ENCODE measurements around the gene TPBGL.

TPBGL gene

DNA sequence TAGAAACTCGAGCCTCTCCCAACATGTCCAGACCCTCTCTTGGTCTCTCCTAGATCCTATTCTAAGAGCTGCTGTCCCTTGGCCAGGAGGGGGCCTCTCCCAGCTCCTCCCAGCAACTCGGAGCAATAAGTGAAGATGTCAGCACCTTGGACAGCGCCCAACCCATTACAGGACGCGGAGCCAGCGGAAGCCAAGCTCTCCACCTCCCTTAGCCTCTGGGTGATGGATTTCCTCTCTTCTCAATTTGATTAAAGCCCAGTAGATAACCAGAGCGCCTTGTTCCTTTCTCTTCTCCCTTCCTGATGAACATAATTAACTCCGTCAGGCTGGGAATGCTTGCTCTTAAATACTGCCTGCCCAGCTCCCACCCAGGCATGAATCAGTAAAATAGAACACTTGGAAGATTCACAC is 26.2 kb upstream of the TPBGL start:
- DNase-seq = peak; percentile 75

GRCh38 chr11:75214843-75215242 is 25.7 kb upstream of the TPBGL start:
- no peak for DNase-seq

DNA sequence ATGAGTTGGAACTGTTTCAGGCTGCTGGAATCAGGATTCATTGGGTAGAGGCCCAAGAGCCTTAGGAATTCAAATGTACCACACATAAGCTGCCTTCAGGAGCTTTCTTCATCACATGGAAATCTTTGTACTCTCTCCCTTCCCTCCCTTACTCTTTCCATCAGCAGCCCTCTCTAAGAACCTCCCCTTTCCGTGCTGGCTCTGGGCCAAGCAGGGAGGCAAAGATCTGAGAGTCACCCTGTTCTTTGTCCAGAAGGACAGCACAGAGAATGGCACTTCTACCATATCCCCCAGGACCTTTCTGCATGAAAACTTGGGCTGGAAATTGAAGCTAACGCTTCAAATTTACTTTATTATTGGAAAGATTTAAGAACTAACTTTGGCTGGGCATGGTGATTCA is 20.7 kb upstream of the TPBGL start:
- no peak for DNase-seq

DNA sequence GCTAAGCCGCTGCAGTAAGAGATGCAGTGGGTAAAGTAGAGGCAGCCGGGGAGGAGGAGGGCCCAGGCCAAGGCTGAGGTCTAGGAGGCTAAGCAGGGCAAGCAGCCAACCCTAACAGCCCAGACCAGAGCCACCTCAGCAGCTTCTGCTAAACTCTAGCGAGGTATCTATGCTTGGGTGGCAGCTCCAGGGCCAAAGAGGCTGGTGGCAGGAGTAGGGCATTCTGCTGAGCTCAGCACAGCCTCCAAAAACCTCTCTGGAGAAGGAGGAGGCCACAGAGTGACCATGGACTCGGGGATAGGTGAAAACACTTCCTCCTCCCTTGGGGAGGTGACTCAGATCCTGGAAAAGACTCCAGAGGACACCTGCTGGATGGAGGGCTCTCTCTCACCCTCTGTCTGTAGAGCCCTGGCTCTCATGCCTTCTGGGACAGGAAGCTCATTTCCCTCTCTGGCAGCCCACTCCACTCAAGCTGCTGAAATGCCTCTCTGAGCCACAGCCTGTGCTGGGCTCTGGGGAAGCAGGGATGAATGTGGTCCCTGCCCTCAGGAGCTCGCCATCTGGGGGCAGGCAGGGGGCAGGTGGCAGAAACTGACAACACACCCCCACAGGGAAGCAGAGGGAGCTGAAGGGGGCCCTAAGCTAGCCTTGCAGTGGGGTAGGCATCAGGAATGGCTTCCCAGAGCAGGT is 16.5 kb upstream of the TPBGL start:
- no peak for DNase-seq

GRCh38 chr11:75225794-75226193 is 14.8 kb upstream of the TPBGL start:
- no peak for DNase-seq

DNA sequence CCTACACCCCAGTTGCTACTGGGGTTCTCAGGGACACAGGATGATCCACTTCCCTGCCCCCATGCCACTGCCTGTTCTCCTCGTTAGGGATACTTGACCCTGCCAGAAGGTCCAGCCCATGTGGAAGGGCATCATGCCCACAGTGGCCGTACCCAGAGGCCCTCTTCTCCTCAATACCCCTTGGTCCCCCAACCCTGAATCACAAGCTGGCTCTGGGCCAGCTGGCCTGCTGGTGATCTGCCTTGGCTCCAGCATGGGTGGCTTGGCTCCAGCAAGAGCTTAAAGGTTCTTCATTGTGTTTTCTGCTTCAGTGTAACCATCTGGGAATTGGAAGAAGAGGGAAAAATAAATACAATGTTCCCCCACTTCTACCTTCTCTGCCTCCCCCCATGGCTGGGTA is 11.1 kb upstream of the TPBGL start:
- DNase-seq = no peak

DNA sequence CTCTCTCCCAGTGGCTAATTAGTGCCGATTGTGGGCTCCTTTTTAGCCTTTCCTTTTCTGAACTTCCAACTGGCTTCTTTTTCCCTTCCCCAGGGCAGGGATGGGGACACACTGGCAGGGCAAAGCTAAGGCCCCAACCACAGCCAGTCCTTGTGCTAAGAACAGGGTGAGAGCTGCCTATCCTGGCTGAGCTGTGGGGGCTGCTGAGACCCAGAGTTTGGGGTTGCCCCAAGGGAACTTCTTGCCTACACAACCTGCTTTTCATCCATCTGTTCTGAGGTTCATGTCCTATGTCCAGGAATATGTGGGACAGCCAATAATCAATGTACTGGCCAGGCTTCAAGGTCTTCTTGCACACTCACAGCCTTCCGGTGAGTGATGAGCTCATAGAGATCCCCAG is 10.0 kb upstream of the TPBGL start:
- DNase-seq = no peak

DNA sequence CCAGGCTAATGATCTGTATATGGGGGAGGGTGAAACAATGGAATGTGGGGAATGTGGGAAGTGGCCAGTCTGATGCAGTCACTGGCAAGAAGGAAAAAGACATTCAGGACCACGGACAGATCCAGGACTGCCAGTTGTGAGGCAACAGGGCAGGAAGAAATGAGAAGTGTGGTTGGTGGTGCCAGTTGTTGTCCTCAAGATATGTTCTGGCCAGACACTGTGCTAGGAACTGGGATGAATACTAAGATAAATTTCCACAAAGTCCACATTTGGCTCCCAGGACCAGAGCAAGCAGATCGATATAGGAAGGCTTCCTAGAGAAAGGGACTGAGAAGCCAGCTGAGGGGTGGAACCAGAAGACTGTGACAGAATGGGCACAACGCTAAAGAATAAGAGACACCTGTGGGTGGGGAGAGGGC is 6.8 kb upstream of the TPBGL start:
- peak; percentile 60 for DNase-seq

DNA sequence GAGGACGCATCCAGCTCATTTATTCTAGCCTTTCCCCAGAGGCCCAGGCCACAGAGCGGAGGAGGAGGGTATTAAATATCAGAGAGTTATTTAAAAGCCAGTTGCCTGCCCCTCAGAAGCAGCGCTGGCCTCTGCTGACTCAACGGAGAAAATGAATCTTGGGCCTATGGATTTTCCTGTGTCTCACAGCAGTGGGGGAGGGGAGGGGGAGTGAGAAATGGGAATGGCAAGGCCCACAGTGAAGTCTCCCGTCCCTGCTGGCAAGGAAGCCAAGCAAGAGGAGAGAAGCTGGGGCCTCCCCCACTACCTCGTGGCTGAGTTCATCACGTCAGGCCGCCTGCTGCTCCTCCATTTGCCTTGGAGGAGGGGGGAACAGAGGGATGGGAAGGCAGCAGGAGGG is 4.5 kb upstream of the TPBGL start:
- DNase-seq = peak; percentile 26

GRCh38 chr11:75237050-75237449 is 3.5 kb upstream of the TPBGL start:
- no peak for DNase-seq

DNA sequence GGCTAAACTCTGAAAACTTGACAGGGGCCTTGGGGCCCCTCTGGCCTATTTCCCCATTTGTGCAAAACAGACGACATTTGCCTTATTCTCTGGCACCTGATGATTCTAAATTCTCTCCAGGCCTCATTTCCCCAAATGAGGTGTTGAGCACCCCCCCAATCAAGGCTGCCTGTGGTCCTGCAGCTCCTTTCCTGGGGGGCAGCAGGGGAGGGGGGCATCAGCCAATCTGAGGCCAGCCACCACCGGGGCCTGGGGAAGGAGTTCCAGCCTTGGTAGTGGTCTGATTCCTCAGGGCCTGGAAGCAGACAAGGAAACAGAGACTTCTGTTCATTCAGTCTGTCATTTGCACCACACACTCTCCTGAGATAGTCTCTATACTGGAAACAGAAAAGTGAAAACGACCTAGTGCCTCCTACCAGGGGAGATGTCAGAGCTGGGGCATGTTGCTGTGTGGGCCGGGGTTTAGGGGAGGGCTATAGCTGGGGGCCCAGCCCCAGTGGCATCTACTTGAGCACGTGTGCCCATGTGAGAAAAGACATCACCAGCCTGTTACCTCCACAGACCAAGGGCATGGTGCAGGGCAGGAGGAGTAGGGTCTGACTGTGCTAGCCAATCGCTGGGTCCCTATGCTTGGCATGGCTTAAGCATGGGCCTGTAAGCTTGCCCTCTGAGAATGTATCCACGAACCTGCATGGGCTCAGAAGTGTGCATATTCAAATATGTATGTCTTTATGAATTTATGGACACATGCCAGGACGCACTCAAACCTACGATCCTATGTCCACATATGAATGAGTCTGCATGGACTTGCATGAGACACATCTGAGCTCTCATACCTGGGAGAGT is 1.8 kb upstream of the TPBGL start:
- no peak for DNase-seq

GRCh38 chr11:75239531-75240290 is 863 bp upstream of the TPBGL start:
- DNase-seq = no peak

DNA sequence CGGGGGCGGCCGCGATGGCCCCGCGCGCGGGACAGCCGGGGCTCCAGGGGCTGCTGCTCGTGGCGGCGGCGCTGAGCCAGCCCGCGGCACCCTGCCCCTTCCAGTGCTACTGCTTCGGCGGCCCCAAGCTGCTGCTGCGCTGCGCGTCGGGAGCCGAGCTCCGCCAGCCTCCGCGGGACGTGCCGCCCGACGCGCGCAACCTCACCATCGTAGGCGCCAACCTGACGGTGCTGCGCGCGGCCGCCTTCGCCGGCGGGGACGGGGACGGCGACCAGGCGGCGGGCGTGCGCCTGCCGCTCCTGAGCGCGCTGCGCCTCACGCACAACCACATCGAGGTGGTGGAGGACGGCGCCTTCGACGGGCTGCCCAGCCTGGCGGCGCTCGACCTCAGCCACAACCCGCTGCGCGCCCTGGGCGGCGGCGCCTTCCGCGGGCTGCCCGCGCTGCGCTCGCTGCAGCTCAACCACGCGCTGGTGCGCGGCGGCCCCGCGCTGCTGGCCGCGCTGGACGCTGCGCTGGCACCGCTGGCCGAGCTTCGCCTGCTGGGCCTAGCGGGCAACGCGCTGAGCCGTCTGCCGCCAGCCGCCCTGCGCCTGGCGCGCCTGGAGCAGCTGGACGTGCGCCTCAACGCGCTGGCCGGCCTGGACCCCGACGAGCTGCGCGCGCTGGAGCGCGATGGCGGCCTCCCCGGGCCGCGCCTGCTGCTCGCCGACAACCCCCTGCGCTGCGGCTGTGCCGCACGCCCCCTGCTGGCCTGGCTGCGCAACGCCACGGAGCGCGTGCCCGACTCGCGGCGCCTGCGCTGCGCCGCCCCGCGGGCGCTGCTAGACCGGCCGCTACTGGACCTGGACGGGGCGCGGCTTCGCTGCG is 697 bp downstream of the TPBGL start:
- peak; percentile 80 for DNase-seq

DNA sequence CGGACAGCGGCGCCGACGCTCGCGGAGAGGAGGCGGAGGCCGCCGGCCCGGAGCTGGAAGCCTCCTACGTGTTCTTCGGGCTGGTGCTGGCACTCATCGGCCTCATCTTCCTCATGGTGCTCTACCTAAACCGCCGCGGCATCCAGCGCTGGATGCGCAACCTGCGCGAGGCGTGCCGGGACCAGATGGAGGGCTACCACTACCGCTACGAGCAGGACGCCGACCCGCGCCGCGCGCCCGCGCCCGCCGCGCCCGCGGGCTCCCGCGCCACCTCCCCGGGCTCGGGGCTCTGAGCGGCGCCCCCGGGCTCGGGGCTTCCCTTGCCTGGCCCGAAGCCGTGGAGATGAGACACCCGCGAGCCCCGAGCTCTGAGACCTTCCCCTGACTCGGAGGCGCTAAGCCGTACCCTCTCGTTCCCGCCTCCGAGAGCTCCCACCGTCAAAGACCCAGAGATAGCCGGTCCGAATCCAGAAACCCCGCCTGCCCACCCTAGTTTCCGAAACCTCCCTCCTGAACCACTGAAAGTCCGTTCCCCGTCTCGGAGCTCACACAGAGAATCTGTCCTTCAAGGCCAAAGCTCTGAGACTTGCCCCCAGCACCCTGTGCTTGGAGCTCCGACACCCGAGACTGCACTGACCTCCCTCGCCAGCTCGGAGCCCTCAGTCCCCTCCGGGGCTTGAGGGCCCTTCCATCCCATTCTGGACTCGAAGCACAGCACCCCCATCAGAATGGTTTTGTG is 1.5 kb downstream of the TPBGL start:
- DNase-seq = no peak

GRCh38 chr11:75242722-75243600 is 2.4 kb downstream of the TPBGL start:
- DNase-seq = no peak

DNA sequence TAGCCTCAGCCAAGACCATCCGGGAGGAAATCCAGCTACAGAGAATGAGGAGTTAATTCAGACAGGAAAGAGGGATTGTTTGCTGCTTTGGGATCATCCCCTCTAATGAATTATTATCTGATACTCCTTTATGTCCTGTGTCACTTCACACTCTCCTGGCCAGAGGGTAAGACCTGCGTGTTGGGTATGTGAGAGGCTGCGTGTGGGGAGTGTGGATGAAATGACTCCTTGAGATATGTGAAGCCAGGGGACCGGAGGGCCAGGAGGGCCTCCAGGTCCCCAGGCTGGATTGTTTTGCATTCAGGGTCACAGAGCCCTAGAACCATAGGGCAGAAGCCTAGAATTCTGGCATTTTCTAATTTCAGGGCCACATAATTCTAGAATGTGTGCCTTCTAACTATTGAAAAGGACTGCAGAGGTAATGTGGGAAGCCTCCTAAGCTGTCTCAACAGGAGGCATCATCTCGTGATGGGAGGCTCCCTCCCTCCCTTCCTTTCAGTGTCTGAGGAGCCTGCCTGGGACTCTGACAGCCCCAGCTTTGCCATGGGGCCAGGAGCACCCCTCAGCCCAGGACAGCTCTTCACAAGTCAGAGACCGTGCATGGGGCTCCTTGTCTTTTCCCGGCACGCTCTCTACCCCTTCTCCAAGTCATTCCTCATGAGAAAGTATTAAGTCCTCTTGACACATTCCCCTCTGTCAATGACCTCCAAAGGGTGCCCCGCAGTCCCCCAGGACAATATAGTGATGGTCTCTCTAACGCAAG is 3.7 kb downstream of the TPBGL start:
- DNase-seq = no peak

DNA sequence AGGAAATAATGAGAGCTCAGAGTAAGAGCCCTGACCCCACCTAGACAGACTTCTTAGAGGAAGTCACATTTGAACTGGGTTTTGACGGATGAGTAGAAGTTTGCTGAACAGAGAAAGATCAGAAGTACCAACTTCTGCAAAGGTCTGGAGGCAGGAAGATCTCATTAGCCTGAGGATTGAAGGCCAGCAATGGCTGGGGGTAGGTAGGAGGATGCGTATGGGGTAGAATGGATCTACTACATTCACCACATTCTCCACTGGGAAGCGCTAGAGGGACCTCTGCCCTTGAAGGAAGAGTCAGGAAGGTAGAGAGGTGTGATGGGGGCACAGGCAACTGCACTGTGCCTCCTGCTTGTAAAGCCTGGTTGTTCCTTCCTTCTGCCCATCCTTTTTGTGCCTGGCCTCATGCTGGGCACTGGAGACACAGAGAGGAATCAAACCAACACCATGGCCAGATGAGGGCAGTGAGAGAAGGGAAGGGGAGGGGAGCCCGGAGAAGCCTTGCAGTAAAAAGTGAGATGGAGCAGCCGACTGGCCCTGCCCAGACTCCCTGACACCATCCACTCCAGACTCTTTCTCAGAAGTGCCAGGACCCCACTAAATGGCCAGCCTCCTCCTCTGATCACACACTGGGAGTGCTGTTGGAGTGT is 4.9 kb downstream of the TPBGL start:
- DNase-seq = no peak

GRCh38 chr11:75246006-75246670 is 5.6 kb downstream of the TPBGL start:
- no peak for DNase-seq

Measured in fibroblast of skin of right quadriceps (primary cell).